DMS 273 (cell line): ENCODE results near the gene DELE1.
"Not testable (repeated sequence)": the region's sequence is repeated elsewhere in the genome, so short reads cannot be mapped to it uniquely, and the experiment has no call there.

Source experiments
- DNase-seq: peaks from one replicate; lab custom pipeline; 2025; ENCODE audit not compliant: unreplicated experiment; lab: John Stamatoyannopoulos, UW

The DELE1 gene

DNA sequence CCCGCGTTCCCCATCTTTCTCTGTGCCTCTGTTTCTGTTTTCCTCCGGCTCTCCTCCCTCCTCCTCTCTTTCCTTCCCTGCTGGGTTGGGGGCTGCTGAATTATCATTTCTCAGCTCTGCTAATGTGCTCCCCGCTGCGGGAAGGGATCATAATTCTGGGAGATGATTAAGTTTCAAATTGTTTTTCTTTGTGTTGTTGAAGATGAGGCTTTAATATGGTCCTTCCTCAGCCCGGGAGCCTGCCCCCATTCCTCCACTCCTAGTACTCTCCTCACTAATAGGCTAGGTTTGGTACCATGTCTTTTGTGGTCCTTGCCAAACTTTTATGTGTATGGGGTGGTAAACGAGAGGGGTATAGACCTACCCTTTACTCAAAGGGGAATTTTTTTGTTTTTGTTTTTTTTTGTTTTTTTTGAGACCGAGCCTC is 39.8 kb upstream of the DELE1 start:
- DNase-seq: no peak

DNA sequence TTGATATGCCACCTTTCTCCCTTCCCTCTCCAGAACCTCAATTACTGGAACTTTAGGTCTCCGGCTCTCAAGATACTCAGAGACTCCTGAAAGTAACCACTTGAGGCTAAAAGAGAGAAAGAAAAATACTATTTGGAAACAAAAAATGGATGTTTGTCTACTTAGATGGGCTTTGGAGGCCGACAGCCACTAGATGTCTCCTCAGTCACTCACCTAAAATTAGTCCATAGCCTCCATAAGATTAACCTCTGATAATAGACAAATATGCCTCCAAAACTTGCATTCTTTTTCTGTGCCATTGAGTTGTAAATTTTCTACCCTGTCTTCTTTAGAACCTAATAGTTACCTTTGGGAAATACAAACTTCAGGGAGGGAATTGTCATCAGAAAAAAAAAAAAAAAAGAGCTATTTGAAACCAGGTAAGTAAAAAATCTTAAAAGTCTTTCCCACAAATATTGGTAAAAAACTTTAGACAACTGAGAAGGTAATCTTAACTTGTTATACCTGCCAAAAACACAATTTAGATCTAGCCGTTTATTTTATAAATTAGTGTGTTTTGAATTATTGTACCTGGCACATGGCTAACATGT is 34.3 kb upstream of the DELE1 start:
- peak; percentile 19 for DNase-seq

DNA sequence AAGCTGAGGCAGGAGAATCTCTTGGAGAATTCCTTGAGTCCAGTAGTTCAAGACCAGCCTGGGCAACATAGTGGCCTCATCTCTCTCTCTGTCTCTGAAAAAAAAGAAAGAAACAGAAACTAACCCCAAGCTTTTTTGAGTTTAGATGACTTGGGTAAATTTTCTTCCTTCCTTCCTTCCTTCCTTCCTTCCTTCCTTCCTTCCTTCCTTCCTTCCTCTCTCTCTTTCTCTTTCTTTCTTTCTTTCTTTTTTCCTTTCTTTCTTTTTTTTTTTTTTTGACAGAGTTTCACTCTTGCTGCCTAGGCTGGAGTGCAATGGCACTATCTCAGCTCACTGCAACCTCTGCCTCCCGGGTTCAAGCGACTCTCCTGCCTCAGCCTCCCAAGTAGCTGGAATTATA is 33.2 kb upstream of the DELE1 start:
- not testable (repeated sequence) for DNase-seq

DNA sequence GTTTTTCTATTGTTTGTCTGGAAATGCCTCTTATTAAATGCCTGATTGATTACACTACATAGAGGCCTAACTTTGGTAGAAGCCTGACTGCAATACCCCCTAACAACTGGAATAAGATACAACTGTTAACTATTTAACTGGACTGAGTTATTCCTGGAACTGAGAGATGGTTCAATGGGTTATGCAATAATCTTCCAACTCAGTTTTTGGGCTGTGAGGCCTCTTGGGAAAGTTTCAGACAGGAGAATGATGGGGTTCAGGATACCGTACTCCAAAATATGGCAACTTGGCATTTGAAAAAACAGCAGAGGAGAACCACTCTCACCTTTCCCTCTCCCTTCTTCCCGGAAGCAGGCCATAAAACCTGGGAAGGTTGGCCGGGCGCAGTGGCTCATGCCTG is 26.2 kb upstream of the DELE1 start:
- no peak for DNase-seq

DNA sequence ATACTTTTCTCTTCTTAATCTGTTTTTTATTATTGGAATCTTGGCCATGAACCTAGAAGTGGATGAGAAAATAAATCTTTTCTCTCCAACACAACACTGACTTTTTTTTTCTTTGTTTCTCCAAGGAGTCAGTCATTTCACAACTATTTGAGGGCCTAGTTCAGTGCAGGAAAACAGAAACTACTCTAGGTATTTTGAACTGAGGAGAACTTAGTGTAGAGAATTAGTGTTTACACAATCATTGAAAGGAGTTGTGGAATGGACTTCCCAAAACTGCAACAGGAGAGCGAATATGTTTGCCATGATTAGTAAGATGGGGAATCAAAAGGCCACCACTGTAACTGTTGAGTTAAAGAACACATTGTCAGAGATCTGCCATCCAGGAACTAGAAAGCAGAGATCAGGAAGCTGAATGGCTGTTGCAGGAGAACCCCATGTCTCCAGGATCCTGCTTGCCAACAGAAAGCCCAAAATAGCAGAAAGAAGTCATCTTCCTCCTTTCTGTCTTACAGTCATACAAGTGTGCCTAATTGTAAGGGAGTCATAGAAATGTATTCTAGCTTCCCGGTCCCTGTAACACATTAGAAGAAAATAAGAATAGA is 25.1 kb upstream of the DELE1 start:
- no peak for DNase-seq

DNA sequence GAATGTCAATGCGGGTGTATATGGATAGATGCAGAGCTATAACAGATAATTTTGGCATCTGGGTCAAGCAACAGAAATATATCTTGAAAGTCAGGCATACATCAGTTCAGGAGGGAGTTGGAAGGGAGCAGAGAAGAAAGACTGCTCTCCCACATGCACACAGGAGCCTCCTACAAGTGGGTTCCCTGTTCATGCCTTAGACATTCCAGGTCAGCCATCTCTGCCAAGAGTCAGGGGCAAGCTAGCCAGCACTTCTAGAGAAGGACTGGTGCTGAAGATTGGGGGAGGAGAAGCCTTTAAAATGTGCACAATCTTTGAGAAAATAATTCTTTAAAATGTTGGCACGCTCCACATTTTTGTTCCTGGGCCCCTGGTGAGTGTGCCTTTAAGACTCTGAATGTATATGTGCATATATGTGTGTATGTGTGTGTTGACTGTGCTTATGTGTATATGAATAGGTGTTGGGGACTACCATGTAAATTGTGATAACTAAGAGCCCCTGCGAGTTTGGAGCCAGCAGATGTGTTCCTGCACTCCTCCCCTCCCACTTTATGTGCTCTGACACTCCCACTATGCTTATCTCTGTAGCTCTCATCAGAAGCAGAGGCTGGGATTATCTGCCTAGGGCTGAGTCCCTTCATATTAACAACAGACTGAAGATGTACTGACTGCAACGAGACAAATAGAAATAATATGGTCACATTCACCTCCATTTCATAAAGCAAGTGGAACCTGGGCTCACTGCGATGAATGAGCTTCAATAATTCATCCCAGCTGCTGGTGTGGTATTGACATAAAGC is 21.5 kb upstream of the DELE1 start:
- no peak for DNase-seq

DNA sequence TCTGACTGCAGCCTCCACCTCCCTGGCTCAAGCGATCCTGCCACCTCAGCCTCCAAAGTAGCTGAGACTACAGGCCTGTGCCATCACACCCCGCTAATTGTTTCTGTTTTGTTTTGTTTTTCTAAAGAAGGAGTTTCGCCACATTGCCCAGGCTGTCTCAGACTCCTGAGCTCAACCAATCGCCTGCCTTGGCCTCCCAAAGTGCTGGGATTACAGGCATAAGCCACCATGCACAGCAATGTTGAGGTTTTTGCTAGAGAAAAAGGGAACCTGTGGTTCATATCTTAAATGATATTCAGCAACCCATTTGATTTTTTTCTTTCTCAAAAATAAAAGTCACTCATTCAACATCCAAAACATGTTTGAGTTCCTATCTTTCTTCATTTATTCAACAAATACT is 20.4 kb upstream of the DELE1 start:
- DNase-seq: no peak

DNA sequence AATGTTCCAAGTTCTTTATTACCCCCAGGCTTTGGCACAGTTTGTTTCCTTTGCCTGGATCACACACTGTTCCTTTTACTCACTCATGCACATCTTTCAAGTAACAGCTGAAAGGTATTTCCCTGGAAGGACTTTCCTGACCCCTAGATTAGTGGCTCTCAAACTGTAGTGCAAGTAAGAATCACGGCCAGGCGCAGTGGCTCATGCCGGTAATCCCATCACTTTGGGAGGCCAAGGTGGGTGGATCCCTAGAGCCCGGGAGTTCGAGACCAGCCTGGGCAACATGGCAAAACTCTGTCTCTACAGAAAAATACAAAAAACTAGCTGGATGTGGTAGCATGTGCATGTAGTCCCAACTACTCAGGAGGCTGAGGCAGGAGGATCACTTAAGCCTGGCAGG is 19.1 kb upstream of the DELE1 start:
- no peak for DNase-seq

DNA sequence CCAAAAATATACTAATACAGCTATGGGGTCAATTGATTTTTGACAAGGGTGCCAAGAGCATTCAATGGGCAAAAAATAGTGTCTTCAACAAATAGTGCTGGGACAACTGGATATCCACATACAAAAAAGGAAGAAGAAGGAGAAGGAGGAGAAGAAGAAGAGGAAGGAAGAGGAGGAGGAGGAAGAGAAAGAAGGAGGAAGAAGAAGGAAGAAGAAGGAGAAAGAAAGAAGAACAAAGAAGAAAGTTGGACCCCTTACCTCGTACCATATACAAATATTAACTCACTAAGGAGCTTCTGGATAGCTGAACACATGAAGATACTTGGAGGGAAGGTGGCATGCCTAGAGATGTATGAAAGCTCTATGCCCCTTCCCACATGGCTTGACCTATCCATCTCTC is 17.2 kb upstream of the DELE1 start:
- no peak for DNase-seq

DNA sequence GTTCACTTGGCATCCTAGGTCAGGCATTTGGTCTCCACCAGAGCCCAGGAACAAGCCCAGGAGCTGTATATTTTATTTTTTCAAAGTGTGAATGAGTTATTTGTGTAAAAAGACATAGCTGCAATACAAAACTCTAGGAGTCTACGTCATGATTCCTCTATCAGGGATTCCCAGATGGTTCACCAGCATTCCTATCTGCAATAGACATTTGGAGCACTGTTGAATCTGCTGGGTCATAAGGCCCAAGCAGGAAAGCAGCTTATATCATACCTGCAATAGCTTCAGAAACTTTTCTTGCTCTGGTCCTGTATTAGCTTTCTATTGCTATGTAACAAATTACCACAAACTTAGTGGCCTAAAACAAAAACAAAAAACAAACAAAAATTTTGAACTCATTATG is 16.7 kb upstream of the DELE1 start:
- DNase-seq: no peak

DNA sequence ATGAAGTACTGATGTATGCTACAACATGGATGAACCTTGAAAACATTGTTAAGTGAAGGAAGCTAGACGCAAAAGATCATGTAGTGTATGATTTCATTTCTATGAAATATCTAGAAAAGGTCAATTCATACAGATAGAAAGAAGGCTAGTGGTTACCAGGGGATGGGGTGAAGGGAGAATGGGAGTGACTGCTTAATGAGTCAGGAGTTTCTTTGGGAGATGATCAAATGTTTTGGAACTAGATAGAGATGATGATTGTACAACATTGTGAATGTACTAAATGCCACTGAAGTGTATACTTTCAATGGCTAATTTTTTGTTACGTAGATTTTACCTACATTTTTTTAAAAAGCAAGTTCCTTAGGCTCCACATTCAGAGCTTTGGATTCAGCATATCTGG is 14.9 kb upstream of the DELE1 start:
- no peak for DNase-seq

DNA sequence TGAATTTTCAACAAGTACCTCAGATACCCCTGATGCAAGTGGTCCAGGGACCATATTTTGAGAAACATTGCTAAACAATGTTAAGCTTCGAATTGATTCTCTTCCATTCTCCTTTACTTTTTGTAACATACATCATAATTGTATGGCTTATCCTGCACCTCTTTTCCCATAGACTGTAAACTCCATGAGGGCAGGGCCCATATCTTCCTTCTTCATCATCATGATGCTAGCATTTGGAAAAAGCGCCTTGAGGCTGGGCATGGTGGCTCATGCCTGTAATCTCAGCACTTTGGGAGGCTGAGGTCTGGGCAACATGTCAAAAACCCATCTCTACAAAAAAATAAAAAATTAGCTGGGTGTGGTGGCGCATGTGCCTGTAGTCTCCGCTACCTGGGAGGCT is 14.5 kb upstream of the DELE1 start:
- DNase-seq: no peak

DNA sequence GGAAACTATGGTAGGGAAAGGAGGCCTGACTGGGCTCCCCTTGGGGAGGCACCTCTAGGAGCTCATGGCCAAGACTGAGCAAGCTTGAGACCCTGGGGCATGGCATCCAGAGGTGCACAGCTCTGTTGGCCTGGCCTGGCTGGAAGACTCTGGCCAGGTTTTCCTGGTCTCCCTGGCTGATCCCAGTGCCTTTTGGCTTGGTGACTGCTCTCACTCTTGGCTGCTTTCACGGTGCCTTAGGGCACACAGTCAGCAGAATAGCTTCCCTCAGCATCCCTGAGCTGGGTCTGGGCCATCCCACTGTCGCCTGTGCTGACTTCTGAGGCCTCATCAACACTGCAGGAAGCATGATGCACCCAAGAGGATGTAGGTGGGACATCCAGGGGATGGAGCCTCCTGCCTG is 13.4 kb upstream of the DELE1 start:
- no peak for DNase-seq

DNA sequence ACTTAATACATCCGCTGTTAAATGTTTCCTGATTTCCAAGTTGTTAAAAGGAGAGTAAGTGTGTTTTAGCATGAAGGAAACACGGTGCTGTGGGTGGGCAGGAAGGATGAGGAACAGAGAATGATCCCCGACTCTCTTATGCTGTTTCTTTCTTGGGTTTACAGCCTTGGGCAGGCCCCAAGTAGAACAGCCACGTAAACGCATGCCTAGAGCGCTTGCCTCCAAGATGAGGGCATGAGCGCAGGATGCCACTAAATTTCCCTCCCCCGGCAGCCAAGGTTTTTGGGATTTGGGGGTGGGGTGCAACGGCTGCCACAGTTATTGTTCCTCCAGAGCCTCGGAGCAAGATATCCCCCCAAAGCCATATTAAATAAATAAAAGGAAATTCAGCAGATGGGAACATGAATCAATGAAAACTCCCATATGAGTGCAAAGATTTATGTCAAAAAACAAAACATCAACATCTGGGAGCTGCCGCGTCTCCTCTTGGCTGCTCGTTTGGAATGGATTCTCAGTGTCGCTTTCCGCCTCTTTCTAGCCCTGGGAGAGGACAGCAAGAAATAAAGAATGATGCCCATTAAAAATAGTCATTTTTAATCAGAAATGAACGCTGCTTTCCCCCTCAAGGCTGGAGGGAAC is 10.0 kb upstream of the DELE1 start:
- DNase-seq: peak; percentile 36

DNA sequence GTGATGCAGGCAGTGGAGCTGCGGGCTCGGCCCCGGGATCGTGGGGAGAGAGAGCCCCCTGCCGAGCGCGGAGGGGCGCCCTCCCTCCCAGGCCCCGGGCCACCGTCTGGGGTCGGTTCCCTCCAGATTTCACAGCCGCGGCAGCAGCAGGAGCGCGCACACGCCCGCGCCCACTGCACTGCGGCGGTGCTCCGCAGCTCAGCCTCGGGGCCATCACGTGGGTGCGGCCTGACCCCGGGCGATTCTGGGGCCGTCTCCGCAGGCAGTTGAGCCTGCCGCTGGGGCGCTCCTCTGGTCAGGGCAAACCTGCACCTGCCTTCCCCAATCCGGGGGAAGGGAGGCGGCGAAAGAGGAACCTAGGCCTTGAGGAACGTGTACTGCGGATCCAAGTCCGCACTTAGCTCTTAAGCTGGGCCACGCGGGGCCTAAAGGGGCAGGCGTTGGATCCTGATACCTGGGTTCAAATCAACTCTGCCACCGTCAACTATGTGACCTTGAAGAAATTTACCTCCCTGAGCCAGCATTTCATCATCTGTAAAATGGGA is 9.4 kb upstream of the DELE1 start:
- peak; percentile 72 for DNase-seq

DNA sequence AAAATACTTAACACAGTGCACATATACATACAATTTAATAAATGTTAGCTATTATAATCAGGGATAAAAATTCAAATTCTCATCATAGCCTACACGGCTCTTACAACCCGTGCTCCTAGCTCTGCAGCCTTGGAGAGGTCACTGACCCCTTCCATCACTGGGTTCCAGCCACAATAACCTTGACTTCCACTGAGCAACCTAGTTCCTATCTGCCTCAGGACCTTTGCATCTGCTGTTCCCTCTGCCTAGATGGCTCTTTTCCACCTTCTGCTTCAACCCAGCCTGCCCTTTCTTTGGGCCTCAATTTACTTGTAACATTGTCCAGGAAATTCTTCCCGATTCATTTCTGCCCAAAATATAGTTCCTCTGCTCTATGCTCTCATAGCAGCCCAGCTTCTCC is 8.9 kb upstream of the DELE1 start:
- DNase-seq: no peak

DNA sequence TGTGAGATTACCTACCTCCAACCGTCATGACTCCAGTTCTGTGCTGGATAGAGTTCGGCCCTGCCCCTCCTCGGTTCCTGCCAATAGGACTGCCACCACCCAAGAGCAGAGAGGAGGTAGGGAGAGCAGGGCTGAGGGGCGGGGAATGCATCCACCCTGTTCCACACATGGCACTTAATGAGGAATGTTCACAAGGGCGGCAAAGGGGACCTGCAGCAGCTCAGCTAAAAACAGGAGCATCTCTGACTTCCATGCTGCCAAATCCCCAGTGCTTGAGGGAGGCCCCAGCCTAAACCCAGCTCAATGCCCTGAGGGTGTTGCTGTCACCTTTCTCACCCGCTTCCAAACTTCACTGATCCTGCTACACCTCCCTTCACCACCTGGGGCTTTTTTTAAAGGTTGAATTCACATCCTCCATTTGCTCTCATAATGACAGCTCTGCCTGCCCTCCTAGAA is 7.8 kb upstream of the DELE1 start:
- peak; percentile 34 for DNase-seq

DNA sequence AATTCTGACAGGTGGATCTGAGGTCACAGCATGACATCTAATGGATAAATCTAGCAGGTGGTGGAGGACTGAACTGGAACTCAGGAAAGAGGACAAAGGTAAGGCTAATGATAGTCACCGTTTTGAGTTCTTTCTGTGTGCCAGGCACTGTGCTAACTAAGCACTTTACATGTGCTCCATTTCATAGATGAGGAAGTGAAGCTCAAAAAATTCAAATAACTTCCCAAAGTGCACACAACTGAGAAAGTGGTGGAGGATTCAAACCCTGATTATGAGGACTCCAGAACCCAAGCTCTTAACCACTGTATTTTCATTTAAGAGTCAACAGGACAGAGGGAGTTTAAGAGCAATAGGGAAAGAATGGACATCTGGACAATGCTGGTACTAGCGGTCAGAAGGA is 7.1 kb upstream of the DELE1 start:
- no peak for DNase-seq

DNA sequence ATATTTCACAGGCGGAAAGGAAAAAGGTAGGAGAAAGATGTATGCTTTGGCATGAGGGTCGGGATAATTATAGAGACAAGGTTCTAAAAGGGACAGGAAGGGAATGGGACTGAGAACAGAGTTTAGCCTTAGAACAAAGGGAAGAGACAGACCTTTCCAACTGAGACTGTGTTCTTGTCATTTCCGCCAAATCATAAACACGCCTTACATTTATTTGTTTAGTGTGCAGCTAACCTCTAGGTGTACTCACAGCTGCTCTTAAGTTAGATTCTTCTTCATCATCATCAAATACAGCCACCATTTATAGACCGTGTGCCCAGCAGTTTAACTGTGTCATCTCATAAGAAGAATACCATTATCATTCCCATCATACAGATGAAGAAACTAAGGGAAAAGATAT is 5.9 kb upstream of the DELE1 start:
- no peak for DNase-seq

DNA sequence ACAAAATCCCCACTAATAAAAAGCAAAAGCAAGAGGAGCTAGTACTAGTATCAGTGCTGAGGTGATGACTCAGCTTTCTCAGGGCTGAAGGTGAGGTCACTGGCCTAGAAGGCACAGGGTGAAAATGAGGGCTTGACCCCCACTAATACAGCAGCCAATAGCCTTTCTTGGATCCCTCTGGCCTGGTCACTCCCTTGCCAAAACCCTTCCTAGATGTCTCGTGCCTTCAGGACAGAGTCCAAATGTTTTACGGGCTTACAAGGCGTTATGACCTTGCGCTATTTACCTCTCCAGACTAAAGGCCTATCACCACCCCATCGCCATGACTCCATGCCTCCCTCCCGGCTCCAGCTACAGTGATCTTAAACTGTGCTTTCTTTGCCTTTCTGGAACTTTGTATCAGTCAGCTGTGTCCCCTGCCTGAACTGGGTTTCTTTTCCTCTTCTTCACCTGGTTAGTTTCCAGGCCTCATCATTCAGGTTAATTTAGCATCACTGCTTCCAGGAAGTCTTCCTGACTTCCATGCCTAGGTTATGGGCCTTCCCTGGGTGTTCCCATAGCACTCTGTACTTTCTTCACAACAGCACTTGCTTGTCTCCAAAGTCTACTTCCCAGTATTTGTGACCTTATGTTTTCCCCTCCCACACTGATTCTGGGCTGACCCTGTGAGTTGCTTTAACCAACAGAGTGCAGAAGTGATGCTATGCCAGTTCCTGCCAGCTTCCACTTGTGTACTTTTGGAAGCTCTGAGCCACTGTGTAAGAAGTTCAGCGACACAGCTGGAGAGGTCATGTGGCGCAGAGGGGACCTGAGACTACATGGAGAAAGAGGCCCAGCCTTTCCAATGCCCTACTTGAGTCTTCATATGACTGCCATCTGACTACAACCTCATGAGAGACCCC is 4.2 kb upstream of the DELE1 start:
- no peak for DNase-seq

DNA sequence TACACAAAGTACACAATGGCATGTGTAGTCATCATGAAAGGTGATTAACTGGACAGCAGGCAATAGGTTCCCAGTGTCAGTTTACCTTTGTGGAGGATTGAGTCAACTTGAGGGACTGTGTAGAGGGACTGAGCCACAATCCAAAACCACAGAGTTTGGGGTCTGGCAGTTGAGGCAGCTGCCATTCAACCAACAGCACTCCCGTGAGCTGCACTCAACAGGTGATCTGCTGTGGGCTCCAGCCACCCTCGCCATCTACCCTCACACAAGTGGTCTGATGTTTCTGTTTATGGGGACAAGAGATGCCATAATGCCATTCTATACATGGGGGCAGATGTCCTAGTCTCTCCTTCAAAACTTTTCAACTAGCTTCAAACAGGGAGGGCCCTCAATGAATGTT is 2.9 kb upstream of the DELE1 start:
- DNase-seq: no peak
